Measurements from ENCODE around the gene KDM4C.
A peak's percentile ranks its signal among the peaks of the same experiment; 100 is the strongest.

DNA sequence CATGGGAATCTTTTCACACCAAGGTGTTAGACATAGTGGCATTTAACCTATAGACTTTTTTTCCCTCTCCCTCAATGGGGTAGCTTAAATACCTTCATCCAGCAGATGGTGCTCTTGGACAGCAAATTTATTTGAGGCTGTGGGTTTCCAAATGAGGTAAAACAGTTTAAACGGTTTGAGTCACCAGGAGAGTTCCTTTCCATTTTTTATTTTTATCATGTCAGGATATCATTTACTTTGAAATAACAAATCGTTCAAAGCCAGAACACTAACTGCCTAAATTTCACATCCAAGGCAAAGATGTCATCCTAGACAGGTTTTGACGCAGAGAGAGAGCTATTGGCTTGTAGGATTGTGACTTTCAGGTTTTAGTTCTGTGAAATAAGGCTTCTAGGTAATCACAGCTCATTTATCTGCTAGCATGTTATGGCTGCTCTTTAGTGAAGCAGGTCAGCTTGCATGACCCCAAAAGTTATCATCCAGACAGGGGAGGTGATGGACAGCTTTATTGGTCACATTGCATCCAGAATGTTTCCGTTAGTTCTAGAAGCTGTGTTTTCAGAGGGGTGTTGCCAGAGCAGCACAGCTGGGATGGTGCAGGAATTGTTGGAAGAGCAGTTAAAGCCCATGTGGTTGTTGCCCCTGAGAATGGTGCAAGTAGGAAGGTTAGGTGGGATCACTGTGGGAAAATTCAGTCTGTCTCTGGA, 69.8 kb downstream of the KDM4C start:
- TF ChIP-seq, protein P1, sequence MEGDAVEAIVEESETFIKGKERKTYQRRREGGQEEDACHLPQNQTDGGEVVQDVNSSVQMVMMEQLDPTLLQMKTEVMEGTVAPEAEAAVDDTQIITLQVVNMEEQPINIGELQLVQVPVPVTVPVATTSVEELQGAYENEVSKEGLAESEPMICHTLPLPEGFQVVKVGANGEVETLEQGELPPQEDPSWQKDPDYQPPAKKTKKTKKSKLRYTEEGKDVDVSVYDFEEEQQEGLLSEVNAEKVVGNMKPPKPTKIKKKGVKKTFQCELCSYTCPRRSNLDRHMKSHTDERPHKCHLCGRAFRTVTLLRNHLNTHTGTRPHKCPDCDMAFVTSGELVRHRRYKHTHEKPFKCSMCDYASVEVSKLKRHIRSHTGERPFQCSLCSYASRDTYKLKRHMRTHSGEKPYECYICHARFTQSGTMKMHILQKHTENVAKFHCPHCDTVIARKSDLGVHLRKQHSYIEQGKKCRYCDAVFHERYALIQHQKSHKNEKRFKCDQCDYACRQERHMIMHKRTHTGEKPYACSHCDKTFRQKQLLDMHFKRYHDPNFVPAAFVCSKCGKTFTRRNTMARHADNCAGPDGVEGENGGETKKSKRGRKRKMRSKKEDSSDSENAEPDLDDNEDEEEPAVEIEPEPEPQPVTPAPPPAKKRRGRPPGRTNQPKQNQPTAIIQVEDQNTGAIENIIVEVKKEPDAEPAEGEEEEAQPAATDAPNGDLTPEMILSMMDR (IDR thresholded peaks at IDR 0.05), result peak; percentile 70
- no peak for TF ChIP-seq EZH2 (IDR thresholded peaks at IDR 0.05; ENCODE audit: borderline replicate concordance, insufficient read depth, low read depth, low read length, poor library complexity, severe bottlenecking)
